H7 (cell line): ENCODE results near the gene AGBL4. TPM values are rescaled to one million over a fixed set of nuclear protein-coding genes. Genes with fewer than 3 reads are reported as not detected.

Source experiments
- DNase-seq: peaks from one replicate; pipeline ENCODE4 v3.0.0; 2012
- H3K27me3 ChIP-seq: 2 replicates; pipeline ENCODE4 v1.6.0; 2011; ENCODE audit warnings: mild to moderate bottlenecking, low read length; ENCODE audit not compliant: control insufficient read depth, insufficient read depth
- H3K36me3 ChIP-seq: replicated peaks from 2 replicates; pipeline ENCODE4 v1.5.1; 2011; ENCODE audit warnings: low read length; ENCODE audit not compliant: control insufficient read depth, insufficient read depth
- H3K4me3 ChIP-seq: 2 replicates; pipeline ENCODE4 v1.5.1; 2011; ENCODE audit warnings: low read depth, mild to moderate bottlenecking, control low read depth, low read length, moderate library complexity; ENCODE audit not compliant: insufficient read depth
- total RNA-seq: library from RNA; depleted of rRNA; stranded (reverse); fragments of >200 nt; shearing (Covaris generic); gene quantifications from 2 replicates; pipeline ENCODE4 v1.2.3, GENCODE V29; 2014; rRNA removed

AGBL4 gene
- total RNA-seq, 1 experiment from 2014 or later: 0.87 TPM

GRCh38 chr1:48506870-48507269, 1516.9 kb downstream of the AGBL4 start:
- Histone ChIP-seq H3K4me3 (no peak overlapping the region), H3K27me3 (no peaks in the 10 kb centered on the region), H3K36me3 (no peaks in the 10 kb centered on the region)
- no peak for DNase-seq

- no peak overlapping the region for H3K4me3 ChIP-seq
- no peaks in the 10 kb centered on the region for H3K36me3 ChIP-seq
- DNase-seq: no peak
- H3K27me3 ChIP-seq: no peaks in the 10 kb centered on the region
These were observed 1523.0 kb downstream of the AGBL4 start for GRCh38 chr1:48500541-48501450.

- no peak for DNase-seq
- Histone ChIP-seq H3K27me3 (no peaks in the 10 kb centered on the region), H3K36me3 (no peaks in the 10 kb centered on the region), H3K4me3 (no peak overlapping the region)
These were observed 1524.5 kb downstream of the AGBL4 start for GRCh38 chr1:48499211-48499735.

- Histone ChIP-seq H3K36me3 (no peaks in the 10 kb centered on the region), H3K4me3 (no peak overlapping the region), H3K27me3 (no peaks in the 10 kb centered on the region)
- peak; percentile 59 for DNase-seq
These were observed 1525.5 kb downstream of the AGBL4 start for GRCh38 chr1:48498096-48498791.

GRCh38 chr1:48495911-48496310, 1527.8 kb downstream of the AGBL4 start:
- no peaks in the 10 kb centered on the region for H3K36me3 ChIP-seq
- no peak for DNase-seq
- no peak overlapping the region for H3K4me3 ChIP-seq
- no peaks in the 10 kb centered on the region for H3K27me3 ChIP-seq

- no peak overlapping the region for H3K4me3 ChIP-seq
- DNase-seq: no peak
- H3K27me3 ChIP-seq: no peaks in the 10 kb centered on the region
- no peaks in the 10 kb centered on the region for H3K36me3 ChIP-seq
These were observed 1528.6 kb downstream of the AGBL4 start for GRCh38 chr1:48495166-48495565.

GRCh38 chr1:48493970-48494769, 1529.6 kb downstream of the AGBL4 start:
- DNase-seq: no peak
- Histone ChIP-seq H3K36me3 (no peaks in the 10 kb centered on the region), H3K4me3 (no peak overlapping the region), H3K27me3 (no peaks in the 10 kb centered on the region)

- Histone ChIP-seq H3K36me3 (no peaks in the 10 kb centered on the region), H3K27me3 (no peaks in the 10 kb centered on the region), H3K4me3 (no peak overlapping the region)
- no peak for DNase-seq
These were observed 1530.7 kb downstream of the AGBL4 start for GRCh38 chr1:48493041-48493440.

- H3K27me3 ChIP-seq: no peaks in the 10 kb centered on the region
- no peaks in the 10 kb centered on the region for H3K36me3 ChIP-seq
- no peak overlapping the region for H3K4me3 ChIP-seq
- DNase-seq: no peak
These were observed 1531.4 kb downstream of the AGBL4 start for GRCh38 chr1:48492392-48492791.

- Histone ChIP-seq H3K4me3 (no peak overlapping the region), H3K36me3 (no peaks in the 10 kb centered on the region), H3K27me3 (no peaks in the 10 kb centered on the region)
- no peak for DNase-seq
These were observed 1535.0 kb downstream of the AGBL4 start for GRCh38 chr1:48488721-48489120.

Other genes starting within 250 kb of the AGBL4 start
- gene ELAVL4, start 85.0 kb upstream of the AGBL4 start, total RNA-seq: 0.42 and 1.7 TPM in 2 replicates